HG03457 (cell line): ENCODE data around the gene SCAP.
"Not testable (repeated sequence)": the region's sequence is repeated elsewhere in the genome, so short reads cannot be mapped to it uniquely, and the experiment has no call there.

ENCODE experiments used
- ATAC-seq: cut with Tn5 transposase; IDR thresholded peaks from one replicate; pipeline ENCODE4 v1.9.1; 2021; ENCODE audit warnings: moderate number of reproducible peaks; ENCODE audit not compliant: unreplicated experiment

SCAP gene

DNA sequence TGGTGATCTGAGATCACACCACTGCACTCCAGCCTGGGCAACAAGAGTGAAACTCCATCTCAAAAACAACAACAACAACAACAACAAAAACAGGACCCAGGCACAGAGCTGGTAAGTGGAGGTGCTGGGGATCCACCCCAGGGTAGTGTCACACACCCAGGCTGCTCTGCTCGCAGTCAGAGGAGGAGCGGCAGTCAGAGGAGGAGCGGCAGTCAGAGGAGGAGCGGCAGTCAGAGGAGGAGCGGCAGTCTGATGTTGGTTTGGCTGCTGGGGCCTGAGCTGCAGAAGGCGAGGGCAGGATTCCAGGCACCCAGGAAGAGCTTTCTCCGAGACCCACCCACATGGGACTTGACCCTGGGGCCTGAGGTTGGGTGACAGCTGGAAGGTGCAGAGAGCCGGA is 105.7 kb downstream of the SCAP start:
- not testable (repeated sequence) for ATAC-seq

DNA sequence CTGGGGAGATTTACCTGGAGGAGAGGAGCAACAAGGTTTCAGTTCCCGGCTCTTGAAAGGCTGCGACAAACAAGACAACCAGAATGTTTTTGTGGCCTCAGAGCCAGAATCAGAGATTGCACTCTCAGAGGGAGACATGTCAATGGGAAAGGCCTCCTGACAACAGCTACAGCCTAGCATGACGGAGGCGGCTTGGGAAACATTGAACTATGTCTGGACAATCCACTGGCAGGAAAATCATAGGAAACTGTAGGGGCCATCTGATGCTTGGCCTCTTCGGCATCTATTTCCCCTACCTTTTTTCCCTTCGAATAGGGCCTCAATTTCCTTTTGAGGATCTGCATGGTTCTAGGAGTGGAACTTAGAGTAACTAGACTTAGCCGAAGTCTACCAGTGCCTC is 108.1 kb downstream of the SCAP start:
- no peak for ATAC-seq

DNA sequence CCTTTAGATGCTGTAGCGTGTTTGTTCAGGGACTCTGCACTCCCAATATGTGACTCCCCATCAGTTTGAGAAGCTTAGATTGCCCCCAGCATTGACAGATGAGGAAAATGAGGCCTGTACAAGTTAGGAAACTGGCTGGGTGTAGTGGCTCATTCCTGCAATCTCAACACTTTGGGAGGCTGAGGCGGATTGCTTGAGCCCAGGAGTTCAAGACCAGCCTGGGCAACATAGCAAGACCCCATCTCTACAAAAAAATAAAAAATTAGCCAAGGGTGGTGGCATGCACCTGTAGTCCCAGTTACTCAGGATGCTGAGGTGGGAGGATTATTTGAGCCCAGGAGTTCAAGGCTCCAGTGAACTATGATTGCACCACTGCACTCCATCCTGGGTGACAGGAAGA is 108.9 kb downstream of the SCAP start:
- ATAC-seq, result no peak

DNA sequence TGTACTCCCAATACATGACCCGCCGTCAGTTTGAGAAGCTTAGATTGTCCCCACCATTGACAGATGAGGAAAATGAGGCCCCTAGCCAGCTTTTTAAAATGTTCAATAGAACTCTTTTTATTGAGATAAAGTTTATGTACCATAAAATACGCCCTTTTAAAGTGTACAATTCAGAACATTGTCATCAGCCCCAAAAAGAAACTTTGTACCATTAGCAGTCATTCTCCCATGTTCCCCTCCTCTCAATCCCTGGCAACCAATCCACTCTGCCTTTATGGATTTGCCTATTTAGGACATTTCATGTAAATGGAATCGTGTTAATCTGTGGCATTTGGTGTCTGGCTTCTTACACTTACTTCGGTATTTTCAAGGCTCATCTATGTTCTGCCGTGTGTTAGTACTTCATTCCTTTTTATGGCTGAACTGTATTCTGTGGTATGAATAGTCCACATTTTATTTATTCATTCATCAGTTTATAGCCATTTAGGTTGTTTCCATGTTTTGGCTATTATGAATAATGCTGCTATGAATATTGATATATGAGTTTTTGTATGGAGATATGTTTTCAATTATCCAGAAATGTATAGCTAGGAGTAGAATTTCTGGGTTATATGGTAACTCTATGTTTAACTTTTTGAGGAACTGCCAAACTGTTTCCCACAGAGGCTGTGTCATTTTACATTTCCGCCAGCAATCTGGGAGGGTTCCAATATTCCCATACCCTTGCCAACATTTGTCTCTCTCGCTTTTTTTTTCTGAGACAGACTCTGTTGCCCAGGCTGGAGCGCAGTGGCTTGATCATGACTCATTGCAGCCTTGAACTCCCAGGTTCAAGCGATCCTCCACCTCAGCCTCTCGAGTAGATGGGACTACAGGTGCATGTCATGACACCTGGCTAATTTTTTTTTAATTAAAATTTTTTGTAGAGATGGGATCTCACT is 110.3 kb downstream of the SCAP start:
- no peak for ATAC-seq
